HG03095 (cell line): ENCODE data around the gene VPS37C.

Experiments
- ATAC-seq: cut with Tn5 transposase; IDR thresholded peaks from one replicate; pipeline ENCODE4 v1.9.1; 2021; ENCODE audit warnings: moderate library complexity; ENCODE audit not compliant: unreplicated experiment

Gene VPS37C

DNA sequence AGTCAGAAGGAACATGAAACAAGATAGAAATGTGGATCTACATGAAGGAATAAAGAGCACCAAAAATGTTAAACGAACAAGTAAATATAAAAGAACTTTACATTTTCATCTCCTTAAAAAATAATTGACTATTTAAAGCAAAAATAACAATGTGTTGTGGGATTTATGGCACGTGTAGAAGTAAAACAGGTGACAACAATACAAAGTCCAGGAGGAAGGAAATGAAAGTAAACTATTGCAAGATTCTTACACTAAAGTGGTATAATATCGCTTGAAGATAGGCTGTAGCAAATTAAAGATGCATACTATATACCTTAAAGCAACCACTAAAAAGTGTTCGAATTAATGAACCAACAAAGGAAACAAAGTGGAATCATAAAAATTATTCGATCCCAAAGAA, 5.5 kb downstream of the VPS37C start:
- ATAC-seq = no peak

DNA sequence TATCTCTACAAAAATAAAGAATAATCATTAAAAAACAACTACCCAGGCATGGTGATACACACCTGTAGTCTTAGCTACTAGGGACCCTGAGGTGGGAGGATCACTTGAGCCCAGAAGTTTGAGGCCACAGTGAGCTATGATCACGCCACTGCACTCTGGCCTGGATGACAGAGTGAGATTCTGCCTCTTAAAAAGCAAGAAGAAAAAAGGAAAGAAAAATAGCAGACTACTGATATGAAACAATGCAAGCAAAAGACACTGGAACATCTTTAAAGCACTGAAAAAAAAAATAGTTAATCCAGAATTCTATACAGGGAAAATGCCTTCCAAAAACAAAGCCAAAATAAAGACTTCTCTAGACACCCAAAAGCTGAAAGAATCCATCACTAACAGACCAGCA, 5.9 kb downstream of the VPS37C start:
- no peak for ATAC-seq

DNA sequence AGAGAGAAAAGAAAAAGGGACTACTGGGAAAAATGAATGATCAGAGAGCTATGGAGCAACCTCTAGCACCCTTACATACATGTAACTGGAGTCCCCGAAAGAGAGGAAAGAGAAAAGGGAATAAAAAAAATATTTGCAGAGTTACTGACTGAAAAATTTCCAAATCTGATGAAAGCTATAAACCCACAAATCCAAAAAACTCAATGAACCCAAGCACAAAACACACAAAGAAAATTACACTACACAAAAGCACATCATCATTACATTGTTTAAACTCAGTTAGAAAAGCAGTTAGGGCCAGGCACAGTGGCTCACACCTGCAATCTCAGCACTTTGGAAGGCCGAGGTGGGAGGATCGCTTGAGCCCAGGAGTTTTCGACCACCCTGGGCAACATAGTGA, 6.7 kb downstream of the VPS37C start:
- no peak for ATAC-seq

DNA sequence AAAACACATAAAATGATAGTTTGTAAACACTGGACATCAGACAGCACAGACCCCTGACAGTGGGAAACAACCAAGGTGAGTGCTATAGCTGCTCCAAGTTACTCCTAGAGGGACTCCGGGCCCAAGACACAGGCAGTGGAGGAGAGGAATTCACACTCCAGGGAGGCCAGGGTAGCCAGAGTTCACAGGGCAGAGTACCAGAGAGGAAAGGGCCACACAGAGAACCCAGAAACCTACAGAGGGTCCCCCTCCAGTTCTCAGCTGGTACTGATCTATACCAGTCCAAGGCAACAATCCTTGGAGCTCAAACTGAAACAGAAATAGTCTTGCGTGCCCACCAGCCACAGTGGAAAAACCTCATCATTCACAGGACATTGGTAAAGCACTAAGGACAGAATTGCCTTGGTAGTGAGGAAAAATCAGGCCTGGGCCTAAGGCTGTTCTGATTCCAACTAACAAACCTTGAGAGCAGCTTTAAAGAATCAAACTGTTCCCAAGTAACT, 7.6 kb downstream of the VPS37C start:
- ATAC-seq = no peak

DNA sequence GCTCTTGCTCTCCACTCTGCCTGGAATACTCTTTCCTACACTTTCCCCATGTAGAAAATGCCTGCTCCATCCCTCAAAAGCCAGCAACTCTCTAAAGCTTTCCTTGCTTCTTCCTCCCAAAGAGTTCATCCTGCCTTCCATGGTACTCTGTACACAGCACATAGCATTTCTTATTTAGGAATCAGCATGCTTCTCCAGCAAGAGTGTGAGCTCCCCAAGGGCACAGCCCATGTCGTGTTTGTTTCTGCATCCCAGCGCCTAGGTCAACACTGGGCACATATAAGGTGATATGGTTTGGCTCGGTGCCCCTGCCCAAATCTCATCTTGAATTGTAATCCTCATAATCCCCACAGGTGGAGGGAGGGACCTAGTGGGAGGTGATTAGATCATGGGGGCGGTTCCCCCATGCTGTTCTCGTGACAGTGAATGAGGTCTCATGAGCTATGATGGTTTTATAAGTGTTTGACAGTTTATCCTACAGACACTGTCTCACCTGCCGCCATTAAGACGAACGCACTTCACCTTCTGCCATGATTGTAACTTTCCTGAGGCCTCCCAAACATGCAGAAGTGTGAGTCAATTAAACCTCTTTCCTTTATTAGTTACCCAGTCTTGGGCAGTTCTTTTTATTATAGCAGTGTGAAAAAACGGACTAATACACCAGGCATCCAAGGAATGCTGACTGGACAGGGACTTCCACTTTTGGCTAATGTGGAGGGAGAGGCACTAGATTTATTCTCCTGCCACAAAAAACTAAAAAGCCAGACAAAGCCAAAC, 8.2 kb downstream of the VPS37C start:
- ATAC-seq = no peak

DNA sequence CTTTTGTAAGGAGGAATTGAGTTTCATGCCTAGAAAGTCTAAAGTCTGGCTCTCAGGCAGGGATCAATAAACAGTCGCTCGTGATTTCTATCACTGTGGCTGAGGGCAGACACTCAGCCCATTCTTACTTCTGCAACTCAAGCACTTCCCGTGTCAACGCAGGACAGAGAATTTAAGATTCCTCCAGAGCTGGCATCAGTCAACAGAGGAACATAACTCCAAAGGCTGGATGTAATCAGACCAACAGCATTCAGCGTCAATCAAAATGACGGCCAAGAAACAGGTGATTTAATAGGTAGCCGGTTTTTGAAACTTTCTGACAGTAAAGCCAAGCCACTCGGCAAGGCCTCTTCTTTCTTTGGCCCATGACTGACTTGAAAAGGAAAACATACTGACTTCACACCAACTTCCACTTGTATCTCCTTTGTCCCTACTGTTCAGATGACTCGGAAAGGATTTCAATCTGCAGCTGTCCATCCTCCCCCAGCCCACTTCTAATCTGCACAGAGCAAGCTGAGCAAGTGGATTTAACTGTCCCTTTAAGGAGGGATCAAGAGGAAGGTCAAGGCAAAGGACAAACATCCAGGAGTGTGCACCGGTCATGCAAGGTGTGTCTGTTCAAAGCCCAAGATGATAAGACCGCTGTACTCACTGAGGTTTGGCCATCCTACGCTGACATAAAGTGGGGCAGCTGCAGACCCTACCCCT, 9.5 kb downstream of the VPS37C start:
- no peak for ATAC-seq

DNA sequence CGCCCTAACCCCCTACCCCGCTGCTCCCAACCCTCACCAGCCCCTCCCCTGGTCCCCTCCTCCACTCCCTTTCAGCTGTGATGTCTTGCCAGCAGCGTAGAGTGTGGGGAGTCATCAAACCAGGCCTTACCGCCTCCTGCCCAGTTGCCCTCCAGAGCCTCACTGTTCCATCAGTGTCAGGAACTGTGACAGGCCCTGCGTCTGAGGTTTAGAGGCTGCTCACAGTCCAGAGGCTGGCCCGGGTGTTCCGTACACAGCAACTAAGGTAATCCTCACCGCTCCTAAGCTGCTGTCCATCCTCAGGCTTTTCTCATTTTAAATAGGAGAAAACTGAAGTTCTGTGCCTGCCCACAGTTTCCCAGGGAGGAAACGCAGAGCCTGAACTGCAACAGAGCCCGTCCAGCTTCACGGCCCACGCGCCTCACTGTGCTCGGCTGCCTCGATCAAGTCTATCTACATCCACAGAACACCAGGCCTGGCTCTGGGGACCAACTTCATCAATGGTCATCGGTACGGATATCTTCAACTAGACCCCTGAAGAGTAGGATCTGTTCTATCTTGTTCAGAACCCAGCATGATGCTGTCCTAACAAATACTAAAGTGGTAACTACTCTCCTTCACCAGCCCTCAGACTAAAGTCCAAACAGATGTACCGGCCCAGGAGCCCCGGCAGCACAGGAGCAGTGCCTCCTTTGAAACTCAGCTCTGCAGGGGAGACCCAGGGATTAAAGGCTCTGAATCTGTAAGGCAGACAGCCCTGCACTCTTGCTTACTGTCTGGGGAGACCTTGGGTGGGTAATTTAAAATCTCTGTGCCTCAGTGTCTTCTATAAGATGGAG, 10.3 kb downstream of the VPS37C start:
- no peak for ATAC-seq

DNA sequence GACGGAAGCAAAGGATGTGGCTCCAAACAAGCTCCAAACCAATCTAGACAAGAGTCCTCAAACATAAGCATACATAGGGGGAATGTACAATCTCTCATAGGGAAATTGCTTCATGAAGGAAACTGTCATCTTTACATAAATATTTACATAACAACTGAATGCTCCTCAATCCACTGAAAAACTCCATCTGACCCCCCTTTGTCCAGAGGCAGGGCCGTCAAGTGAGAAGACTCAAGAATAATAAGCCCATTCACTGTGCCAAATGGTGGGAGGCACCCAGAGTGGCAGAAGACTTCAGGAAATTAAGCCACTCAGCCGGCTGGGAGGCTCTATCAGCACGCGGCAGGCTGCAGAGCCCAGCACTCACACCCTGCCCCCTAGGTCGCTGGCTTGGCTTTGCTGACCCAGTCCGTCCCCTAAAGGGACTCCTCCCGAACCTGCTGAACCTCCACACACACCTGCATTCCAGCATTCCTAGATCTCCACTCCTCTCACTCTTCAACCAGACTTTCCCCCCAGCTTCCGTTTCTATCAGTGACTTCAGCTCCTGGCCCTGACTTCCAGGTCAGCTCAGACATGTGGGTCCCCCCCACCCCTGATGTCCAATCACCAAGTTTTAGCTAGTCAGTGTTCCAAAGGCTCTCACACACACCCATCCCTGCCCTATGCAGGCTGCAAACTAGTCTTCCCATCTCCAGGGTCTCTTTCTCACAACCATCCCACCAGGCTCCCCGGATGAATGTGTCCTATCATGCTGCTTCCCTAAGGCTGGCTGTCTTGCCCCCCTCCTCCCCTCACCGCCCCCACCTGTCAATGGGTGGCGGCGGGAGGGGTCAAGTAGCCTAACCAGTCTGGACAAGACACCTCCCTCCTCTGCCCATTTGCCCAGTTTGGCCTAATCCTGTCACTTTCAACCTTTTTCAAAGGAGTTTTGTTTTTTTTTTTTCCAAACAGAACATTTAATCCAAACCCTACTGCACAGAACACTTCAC, 11.3 kb downstream of the VPS37C start:
- ATAC-seq = no peak

DNA sequence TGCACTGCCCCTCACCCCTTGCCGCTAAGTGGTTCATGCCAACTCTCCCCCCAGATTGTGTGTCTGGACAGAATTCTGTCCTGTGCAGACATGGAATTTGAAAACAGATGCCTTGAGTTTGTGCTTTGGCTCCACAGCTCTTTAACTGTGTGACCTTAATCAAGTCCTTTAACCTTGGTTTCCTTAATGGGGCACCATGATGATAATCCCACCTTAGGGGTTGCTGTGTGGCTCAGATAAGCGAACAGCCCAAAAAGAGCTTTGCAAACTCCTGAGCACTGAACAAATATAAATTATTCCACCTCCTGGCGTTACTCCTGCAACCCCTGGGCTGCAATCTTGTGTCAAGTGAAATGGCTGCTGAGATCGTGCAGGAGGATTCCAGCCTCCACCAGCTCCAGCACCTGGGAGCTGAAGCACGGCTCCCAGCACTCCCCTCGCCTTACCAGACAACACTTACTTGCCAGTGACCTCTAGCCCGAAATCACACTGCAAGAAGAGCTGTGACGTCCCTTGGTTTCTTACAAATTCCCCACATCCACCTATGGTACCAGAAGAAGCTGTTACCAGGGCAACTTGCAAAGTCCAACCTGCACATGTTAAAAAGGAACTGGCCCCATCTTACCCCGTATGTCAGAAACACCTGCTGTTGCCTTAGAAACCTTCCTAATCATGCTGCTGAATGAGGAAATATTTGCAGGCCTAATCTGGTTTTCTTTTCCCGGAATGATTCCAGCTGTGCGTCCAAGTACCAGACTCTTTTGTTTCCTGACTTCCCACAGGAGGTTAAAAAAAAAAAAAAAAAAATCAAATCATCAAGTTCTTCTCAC, 13.2 kb downstream of the VPS37C start:
- ATAC-seq = no peak

DNA sequence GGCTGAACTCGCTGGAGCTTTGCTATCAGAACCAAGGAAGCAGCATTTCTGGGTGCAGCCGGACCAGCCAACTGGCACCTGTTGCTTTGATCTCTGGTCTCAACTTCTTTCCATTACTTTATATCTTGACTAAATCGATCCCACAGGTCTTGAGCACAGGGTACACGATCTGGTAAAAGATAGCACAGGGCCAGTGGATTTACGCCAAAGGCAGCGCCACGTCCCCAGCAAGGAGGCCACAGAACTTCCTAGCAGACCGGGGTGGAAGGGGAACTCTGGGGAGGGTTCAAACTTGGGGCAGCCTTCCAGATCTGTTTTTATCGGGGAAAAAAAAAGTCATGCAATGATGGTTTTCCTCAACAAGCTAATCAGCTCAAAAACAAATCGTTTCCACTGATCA, 14.0 kb downstream of the VPS37C start:
- no peak for ATAC-seq

DNA sequence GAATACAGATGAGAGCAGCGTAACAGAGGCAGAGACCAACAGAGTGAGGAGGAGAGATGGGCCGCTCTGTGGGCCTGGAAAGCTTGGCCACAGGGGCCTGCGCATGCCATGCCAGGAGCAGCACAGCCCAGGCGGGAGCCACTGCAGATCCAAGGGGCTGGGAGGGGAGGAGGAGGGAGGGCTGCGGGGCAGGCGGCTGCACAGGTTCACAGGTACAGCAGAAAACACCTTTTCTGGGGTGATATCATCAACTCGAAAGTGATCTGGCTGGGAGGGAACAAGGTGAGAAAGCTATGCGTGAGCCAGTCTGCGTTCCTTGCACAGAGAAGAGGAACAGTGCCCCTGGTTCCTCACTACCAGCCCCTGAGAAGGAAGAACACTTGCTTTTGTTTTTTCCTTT, 14.8 kb downstream of the VPS37C start:
- ATAC-seq = no peak

DNA sequence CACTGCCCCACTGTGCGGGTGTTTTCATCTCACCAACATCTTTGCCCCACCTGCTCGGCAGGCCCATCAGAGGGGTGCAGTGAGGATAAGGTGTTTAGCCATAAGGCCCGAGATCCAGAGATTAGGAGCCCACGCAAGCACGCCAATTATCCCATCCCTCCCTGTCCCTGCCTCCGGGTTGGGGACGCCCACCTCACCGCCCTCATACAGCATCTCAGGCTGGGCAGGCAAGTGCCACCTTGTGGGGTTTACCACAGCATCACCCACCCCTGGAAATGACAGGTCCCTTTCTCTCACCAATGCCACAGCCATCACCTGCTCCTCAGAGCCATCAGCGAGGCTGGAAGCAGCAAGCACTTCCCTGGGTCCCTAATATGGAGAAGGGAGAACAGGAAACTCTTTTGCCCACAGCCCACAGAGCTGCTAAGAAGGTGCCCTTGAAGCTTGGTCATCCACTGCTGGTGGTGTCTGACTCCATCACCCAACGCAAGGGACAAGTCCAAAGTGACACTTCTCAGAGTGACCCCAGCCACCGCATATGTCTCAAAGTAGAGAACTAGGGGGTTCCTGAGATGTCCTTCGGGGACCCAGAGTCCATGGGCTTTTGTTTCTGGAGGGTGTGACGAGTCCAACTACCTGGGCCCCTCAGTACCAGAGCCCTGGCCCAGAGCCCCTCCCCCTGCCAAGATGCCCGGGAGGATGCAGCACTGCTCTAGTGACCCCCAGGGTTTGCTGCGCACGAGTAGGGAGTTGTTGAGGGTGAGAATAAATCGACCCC, 15.8 kb downstream of the VPS37C start:
- ATAC-seq = no peak

DNA sequence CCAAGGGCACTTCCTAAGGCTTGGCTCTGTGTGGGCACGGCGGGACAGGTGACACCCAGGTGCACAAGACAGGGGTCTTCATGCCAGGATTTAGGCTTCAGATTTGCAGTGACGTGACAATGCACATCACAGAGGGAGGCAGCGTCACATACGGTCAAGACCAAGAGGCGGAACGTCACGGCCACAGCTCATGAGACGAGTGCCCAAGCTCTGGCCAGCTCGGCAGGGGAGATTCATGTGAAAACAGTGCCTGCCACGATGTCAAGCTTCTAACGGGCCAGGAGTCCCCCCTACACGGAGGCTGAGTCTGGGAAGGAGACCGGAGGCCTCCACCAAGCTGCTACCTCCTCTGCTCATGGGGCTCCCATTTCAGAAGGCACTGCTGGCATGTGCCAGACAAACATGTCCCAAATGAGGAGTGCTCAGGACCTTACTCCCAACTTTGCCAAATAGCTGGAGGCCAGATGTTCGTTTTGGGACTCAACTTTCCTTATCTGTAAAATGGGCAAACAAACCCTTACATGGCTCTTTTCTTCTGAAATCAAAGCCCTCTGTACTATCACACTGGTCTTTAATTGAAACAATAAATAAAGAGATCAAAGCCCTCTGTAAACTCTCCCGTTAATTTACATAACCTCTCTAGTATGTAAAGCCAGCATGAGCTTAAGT, 16.6 kb downstream of the VPS37C start:
- no peak for ATAC-seq

DNA sequence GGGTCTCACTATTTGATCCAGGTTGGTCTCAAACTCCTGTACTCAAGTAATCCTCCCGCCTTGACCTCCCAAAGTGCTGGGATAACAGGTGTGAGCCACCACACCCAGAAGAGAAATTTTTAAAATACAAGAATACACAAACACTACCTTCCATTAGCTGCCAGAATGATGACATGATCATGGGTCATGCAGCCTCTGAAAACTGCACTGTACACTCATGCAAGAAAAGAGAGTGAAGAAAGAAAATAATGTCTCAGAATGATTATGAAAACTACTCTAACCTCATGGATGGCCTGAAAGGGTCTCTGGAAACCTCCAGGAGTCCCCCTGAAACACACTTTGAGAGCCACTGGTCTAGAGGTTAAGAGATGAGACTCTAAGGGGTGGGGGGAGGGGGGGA, 18.8 kb downstream of the VPS37C start:
- no peak for ATAC-seq

DNA sequence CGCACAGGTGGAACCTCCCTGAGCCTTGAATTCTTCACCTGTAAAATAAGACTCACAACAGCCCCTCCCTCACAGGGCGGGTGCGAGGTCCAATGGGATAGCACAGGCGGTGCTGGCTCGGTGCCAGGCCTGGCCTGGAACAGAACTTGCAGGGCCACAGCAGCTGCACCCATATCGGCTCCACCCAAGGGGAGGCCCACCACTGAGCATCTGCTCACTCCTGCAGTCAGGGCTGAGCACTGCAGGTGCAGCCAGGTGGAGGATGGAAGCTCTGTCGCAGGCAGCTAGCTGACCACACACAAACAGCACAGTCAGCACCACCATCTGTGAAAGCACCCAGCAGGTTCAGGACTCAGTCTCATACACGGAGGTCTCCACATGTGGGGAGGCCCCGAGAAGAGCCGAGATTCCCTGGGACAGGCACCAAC, 19.6 kb downstream of the VPS37C start:
- ATAC-seq = no peak

DNA sequence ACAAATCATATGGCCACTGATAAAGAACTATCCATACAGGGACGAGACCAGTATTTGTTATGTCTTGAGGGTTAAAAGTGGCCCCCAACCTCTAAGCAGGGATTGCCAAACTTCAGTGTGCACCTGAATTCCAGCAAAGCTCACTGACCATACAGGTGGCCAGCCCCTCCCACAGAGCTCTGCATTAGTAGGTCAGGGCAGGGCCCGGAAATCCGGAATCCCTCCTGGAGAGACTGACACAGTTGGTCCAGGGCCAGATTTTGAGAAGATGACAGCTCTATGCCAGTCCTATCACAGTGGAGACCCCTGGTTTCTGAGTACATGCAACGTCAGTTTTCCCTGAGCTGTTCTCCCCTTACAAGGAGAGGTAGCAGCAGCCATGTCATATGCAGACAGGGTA, 20.8 kb downstream of the VPS37C start:
- ATAC-seq = no peak

DNA sequence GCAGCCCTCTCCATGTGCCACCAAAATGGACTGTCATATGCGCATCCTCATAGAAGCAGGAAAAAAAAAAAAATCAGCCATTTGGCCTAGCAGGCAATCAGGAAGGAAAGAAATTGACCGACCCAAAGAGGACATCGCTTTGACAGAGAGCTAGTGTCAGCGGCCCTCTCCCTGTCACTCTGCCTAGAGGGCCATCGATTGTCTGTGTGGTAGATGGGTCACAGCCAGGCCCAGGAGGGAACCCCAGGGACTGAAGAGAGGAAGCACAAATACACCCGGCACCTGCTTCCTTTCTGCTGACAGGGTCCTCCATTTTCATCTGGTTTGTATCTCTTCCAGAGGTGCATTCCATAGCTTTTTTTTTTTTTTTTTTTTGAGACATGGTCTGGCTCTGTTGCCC, 21.8 kb downstream of the VPS37C start:
- ATAC-seq = no peak

DNA sequence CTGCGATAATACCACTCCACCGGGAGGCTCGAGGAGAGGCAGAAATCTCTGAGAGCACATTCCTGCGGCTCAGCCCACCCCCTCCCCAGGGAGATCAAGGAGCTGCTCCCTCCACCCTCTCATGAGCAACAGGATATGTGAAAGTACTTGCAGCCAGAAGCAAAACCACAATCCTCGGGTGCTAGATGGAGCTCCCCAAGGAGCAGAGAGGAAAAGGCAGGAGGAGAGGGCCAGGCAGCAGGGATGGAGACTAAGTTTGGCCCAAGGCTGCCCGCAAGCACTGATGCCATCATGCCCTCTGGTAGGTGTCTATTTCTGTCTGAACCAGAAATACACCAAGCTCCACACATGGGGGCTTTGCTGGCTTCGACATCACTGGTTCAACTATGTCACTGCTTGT, 22.3 kb downstream of the VPS37C start:
- no peak for ATAC-seq
